Epithelial cell of proximal tubule (primary cell): ENCODE measurements around the gene LRRC8D. TPM values are rescaled to one million over a fixed set of nuclear protein-coding genes. Genes with fewer than 3 reads are reported as not detected.

Source experiments
- DNase-seq: peaks from one replicate; pipeline ENCODE4 v3.0.0-alpha.2; 2011; ENCODE audit warnings: low read depth
- H3K4me3 ChIP-seq: 2 replicates; pipeline ENCODE4 v1.5.1; 2011; ENCODE audit warnings: low read depth, mild to moderate bottlenecking, low read length
- total RNA-seq: library from RNA; depleted of rRNA; stranded (reverse); fragments of >200 nt; gene quantifications from 2 replicates; pipeline ENCODE4 v1.2.3, GENCODE V29; 2015
- TF ChIP-seq, protein P1 (sequence below): conservative IDR thresholded peaks from 2 replicates; pipeline ENCODE4 v1.5.1; 2012; ENCODE audit warnings: low read depth, mild to moderate bottlenecking, low read length

The LRRC8D gene
- total RNA-seq, 1 donor from 2014 or later = 33.8 TPM

DNA sequence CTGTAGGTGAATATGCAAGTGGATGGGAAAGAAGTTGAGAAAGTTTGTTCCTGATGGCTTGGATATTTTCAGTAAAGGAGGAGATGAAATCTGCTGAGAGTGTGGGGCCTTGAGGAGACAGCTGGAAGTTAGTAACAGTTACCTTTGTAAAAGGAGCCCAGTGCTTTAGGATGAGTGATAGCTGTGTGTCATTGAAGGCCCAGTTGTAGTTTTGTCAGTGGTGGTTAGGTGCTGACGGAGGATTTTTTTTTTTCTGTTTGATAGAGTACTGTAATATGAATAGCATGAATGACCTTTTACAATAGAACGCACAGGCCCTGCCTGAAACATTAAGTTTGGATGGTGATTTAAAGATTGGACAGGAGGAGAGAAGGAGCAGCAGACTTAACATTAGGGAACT, 33.3 kb downstream of the LRRC8D start:
- TF ChIP-seq, protein P1, sequence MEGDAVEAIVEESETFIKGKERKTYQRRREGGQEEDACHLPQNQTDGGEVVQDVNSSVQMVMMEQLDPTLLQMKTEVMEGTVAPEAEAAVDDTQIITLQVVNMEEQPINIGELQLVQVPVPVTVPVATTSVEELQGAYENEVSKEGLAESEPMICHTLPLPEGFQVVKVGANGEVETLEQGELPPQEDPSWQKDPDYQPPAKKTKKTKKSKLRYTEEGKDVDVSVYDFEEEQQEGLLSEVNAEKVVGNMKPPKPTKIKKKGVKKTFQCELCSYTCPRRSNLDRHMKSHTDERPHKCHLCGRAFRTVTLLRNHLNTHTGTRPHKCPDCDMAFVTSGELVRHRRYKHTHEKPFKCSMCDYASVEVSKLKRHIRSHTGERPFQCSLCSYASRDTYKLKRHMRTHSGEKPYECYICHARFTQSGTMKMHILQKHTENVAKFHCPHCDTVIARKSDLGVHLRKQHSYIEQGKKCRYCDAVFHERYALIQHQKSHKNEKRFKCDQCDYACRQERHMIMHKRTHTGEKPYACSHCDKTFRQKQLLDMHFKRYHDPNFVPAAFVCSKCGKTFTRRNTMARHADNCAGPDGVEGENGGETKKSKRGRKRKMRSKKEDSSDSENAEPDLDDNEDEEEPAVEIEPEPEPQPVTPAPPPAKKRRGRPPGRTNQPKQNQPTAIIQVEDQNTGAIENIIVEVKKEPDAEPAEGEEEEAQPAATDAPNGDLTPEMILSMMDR = no peak

DNA sequence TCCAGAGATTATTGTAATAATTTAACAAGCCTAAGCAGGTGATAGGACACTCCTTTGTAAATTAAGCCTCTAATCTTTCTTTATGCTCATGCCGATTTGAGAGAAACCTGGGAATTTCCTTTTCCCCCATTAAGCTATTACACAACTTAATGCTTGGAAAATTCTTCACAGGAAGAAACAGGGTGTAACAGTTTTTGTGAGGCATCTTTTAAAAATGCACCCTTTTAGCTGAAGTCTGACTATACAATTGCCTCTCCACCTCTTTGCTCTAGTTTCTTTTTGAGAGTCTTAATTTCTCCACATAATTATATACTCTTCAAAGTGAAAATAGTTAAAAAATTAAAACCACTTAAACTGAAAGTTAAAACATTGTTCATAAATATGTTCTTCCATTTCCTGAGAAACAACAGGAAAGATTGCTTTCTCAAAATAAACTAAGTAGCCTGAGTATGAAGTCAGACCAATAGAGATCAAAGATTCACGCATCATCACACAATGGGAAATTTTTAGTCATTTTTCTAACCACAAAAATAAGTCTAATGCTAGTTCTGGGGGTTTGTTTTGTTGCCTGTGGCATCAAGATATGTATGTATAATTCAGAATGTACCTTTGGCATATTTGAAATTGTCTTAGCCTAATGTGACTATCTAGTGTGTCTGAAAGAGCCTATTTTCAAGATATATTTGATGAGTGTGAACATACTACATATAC, 34.7 kb downstream of the LRRC8D start:
- no peak for DNase-seq
- H3K4me3 ChIP-seq = no peak overlapping the region
- TF ChIP-seq, protein P1 = no peak

More for the DNA sequence above, 33.3 kb downstream of the LRRC8D start:
- H3K4me3 ChIP-seq = no peak overlapping the region
- DNase-seq = no peak

DNA sequence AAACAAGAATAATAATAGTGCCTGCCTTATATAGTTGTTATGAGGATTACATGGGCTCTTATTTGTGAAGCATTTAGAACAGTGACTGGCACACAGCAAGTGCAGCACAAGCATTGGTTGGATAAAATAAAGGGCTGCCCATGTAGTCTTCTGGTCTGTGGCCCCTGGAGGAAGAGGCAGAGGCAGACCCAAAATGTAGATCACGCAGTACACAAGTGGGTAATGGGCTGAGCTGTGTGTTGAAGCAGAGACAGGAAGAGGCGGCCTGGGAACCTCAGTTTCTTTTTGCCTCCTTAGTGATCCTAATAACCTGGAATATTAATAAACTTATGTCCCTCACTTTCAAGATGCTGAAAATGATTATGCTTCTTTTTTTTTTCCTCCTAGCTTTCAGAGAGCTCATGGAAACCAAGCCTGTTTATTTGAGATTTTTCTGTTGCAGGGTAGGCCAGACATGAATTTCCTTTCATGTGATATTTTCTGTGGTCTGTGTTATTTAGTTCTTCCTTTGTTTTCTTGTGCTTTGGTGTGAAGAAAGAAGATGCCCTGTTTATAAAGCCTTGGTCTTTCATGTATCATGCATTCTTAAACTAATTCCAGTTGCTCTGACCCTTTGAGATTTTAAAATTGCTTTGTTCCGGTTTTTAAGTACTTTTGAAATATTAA, 42.5 kb downstream of the LRRC8D start:
- H3K4me3 ChIP-seq = no peak overlapping the region
- no peak for DNase-seq
- TF ChIP-seq, protein P1 = no peak

DNA sequence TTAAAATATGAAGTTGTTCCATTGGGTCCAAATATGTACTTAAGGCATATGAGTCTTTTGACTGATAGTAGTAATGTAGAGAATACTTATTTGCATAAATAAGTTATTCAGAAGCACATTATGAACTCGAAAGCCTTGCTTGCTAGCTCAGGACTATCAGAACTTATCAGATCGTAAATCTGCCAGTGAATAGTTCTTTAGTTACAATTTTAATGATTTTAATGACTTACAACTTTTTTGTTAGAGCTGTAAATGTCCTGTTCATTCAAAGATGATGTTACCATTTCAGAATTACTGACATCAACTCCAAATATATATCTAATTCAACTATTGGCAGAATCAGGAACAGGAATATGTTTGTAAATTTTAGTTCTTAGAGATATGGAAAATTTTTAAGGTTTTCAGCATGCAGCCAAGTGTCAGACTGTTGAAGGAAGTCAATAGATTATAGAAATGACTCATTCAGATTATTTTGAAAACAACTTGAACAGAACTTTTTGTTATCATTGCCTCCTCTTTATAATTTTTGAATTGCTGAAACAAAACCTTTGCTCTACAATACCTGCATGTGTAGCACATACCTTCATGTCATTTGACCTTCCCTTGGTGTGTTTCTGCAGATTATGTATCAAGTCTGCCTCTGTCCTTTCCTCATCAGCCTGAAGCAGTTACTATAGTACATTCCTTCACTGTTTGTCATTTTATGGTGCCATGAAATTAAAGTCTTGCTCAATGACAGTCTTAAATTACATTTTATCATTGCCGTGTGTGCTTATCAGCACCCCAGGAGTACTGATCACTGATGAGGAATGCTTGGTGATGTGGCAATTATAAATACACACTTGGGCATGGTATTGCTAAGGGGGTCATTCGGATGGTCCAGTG, 44.9 kb downstream of the LRRC8D start:
- no peak overlapping the region for H3K4me3 ChIP-seq
- TF ChIP-seq, protein P1 = no peak
- DNase-seq = no peak

DNA sequence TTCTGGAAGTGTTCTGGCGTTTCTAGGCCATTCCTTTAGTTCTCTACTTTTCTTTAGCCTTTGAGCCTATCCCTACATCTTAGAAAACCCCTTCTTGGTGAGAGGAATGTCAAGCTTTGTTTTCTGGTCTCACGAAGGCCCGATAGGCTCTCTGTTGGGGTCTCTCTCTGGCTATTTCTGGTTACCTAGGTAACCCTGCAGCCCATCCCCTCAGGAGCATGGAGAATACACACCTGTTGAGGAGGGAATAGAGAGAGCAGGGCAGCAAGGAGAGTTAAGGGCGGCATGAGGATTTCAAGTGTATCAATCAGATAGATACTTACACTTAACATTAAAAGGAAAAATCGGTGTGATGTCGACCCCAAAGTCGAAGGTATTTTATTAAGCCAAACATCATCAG, 45.7 kb downstream of the LRRC8D start:
- H3K4me3 ChIP-seq = no peak overlapping the region
- TF ChIP-seq, protein P1 = no peak
- DNase-seq = no peak

DNA sequence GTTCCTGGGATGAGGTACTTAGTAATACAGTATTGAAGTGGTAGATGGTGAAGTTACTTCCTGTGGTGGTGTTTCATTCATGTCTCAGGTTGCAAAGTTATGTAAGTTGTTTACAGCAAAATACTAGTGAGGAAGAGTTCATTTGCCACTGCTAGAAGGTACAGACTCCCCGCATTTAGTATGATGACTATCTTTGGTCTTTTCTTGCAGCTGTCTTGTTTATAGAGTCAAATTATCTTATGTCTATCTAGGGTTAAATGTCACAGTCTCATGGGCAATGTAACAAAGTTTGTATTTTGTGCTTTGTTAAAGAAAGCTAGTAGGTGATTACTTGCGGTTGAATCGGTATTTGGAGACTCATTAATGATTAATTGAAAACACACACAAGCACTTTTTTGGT, 50.2 kb downstream of the LRRC8D start:
- TF ChIP-seq, protein P1 = no peak
- no peak for DNase-seq
- no peak overlapping the region for H3K4me3 ChIP-seq
